ELR (cell line): ENCODE data around the gene ABHD10.

Experiments
- DNase-seq: peaks from one replicate; pipeline ENCODE4 v3.0.0-alpha.2; 2015; ENCODE audit warnings: low read depth

The ABHD10 gene

GRCh38 chr3:111978583-111979433 lies at the start of gene ABHD10:
ABHD10 (plus strand) TSS chr3:111979026; CDS start chr3:111979062, 36 bp downstream.
- DNase-seq: peak; percentile 99

GRCh38 chr3:111929484-111929883 lies 49.3 kb upstream of the ABHD10 start:
- no peak for DNase-seq

GRCh38 chr3:111932946-111933345 lies 45.9 kb upstream of the ABHD10 start:
- no peak for DNase-seq

- DNase-seq: peak; percentile 86
Observed at GRCh38 chr3:111936191-111936841, 42.5 kb upstream of the ABHD10 start.

- DNase-seq: peak; percentile 72
Observed at GRCh38 chr3:111936967-111937366, 41.9 kb upstream of the ABHD10 start.

GRCh38 chr3:111937871-111938270 lies 41.0 kb upstream of the ABHD10 start:
- no peak for DNase-seq

- no peak for DNase-seq
Observed at GRCh38 chr3:111939873-111940272, 39.0 kb upstream of the ABHD10 start.

- peak; percentile 75 for DNase-seq
Observed at GRCh38 chr3:111943533-111943932, 35.3 kb upstream of the ABHD10 start.

GRCh38 chr3:111944372-111944771 lies 34.5 kb upstream of the ABHD10 start:
- DNase-seq: peak; percentile 35

GRCh38 chr3:111947231-111947630 lies 31.6 kb upstream of the ABHD10 start:
- DNase-seq: peak; percentile 33

GRCh38 chr3:111948786-111949185 lies 30.0 kb upstream of the ABHD10 start:
- DNase-seq: no peak

GRCh38 chr3:111949712-111950111 lies 29.1 kb upstream of the ABHD10 start:
- no peak for DNase-seq

- DNase-seq: no peak
Observed at GRCh38 chr3:111951032-111951431, 27.8 kb upstream of the ABHD10 start.

- DNase-seq: no peak
Observed at GRCh38 chr3:111952086-111952485, 26.7 kb upstream of the ABHD10 start.

- DNase-seq: no peak
Observed at GRCh38 chr3:111952866-111953450, 25.9 kb upstream of the ABHD10 start.

GRCh38 chr3:111954228-111954990 lies 24.4 kb upstream of the ABHD10 start:
- DNase-seq: no peak

GRCh38 chr3:111955876-111956275 lies 22.9 kb upstream of the ABHD10 start:
- no peak for DNase-seq

GRCh38 chr3:111956449-111956848 lies 22.4 kb upstream of the ABHD10 start:
- DNase-seq: no peak

GRCh38 chr3:111956995-111957734 lies 21.7 kb upstream of the ABHD10 start:
- DNase-seq: no peak

GRCh38 chr3:111961461-111962164 lies 17.2 kb upstream of the ABHD10 start:
- no peak for DNase-seq

- peak; percentile 92 for DNase-seq
Observed at GRCh38 chr3:111963424-111963823, 15.4 kb upstream of the ABHD10 start.
